ENCODE data around the gene C4A. TPM values are rescaled to one million over a fixed set of nuclear protein-coding genes. Genes with fewer than 3 reads are reported as not detected.
"Not testable (repeated sequence)": the region's sequence is repeated elsewhere in the genome, so short reads cannot be mapped to it uniquely, and the experiment has no call there.

The C4A gene
- total RNA-seq, 1 donor from 2014 or later: 6.1 TPM

GRCh38 chr6:32010856-32011530 is 29.1 kb downstream of the C4A start:
- not testable (repeated sequence) for H3K9me3 Mint-ChIP-seq (ENCODE audit: unreplicated experiment); DNase-seq (ENCODE audit: low spot score); H3K36me3 Mint-ChIP-seq (ENCODE audit: low read depth, unreplicated experiment); H3K27ac Mint-ChIP-seq (ENCODE audit: unreplicated experiment); H3K4me1 Mint-ChIP-seq (ENCODE audit: unreplicated experiment); H3K4me3 Mint-ChIP-seq (ENCODE audit: unreplicated experiment); H3K27me3 Mint-ChIP-seq (ENCODE audit: unreplicated experiment)

GRCh38 chr6:32012941-32013617 is 31.2 kb downstream of the C4A start:
- H3K36me3 Mint-ChIP-seq (ENCODE audit: low read depth, unreplicated experiment); H3K4me3 Mint-ChIP-seq (ENCODE audit: unreplicated experiment); H3K9me3 Mint-ChIP-seq (ENCODE audit: unreplicated experiment); H3K27ac Mint-ChIP-seq (ENCODE audit: unreplicated experiment); DNase-seq (ENCODE audit: low spot score); H3K4me1 Mint-ChIP-seq (ENCODE audit: unreplicated experiment); H3K27me3 Mint-ChIP-seq (ENCODE audit: unreplicated experiment): not testable (repeated sequence)

GRCh38 chr6:32013738-32014137 is 31.9 kb downstream of the C4A start:
- H3K36me3 Mint-ChIP-seq (ENCODE audit: low read depth, unreplicated experiment); H3K9me3 Mint-ChIP-seq (ENCODE audit: unreplicated experiment); H3K4me3 Mint-ChIP-seq (ENCODE audit: unreplicated experiment); H3K4me1 Mint-ChIP-seq (ENCODE audit: unreplicated experiment); DNase-seq (ENCODE audit: low spot score); H3K27me3 Mint-ChIP-seq (ENCODE audit: unreplicated experiment); H3K27ac Mint-ChIP-seq (ENCODE audit: unreplicated experiment): not testable (repeated sequence)

GRCh38 chr6:32014547-32014946 is 32.7 kb downstream of the C4A start, which contains the start of gene C4B:
Gene C4B (plus strand): TSS chr6:32014795. CDS start chr6:32014846, 51 bp downstream.
- H3K36me3 Mint-ChIP-seq (ENCODE audit: low read depth, unreplicated experiment); H3K27me3 Mint-ChIP-seq (ENCODE audit: unreplicated experiment); H3K4me3 Mint-ChIP-seq (ENCODE audit: unreplicated experiment); DNase-seq (ENCODE audit: low spot score); H3K9me3 Mint-ChIP-seq (ENCODE audit: unreplicated experiment); H3K27ac Mint-ChIP-seq (ENCODE audit: unreplicated experiment); H3K4me1 Mint-ChIP-seq (ENCODE audit: unreplicated experiment): not testable (repeated sequence)

- H3K27me3 Mint-ChIP-seq (ENCODE audit: unreplicated experiment); H3K4me1 Mint-ChIP-seq (ENCODE audit: unreplicated experiment); H3K9me3 Mint-ChIP-seq (ENCODE audit: unreplicated experiment); DNase-seq (ENCODE audit: low spot score); H3K4me3 Mint-ChIP-seq (ENCODE audit: unreplicated experiment); H3K36me3 Mint-ChIP-seq (ENCODE audit: low read depth, unreplicated experiment); H3K27ac Mint-ChIP-seq (ENCODE audit: unreplicated experiment): not testable (repeated sequence)
Measured at GRCh38 chr6:32022100-32022499, 40.2 kb downstream of the C4A start.

- not testable (repeated sequence) for H3K36me3 Mint-ChIP-seq (ENCODE audit: low read depth, unreplicated experiment); DNase-seq (ENCODE audit: low spot score); H3K4me3 Mint-ChIP-seq (ENCODE audit: unreplicated experiment); H3K27ac Mint-ChIP-seq (ENCODE audit: unreplicated experiment); H3K4me1 Mint-ChIP-seq (ENCODE audit: unreplicated experiment); H3K9me3 Mint-ChIP-seq (ENCODE audit: unreplicated experiment); H3K27me3 Mint-ChIP-seq (ENCODE audit: unreplicated experiment)
Measured at GRCh38 chr6:32028631-32029030, 46.8 kb downstream of the C4A start.

- DNase-seq (ENCODE audit: low spot score); H3K9me3 Mint-ChIP-seq (ENCODE audit: unreplicated experiment); H3K27ac Mint-ChIP-seq (ENCODE audit: unreplicated experiment); H3K27me3 Mint-ChIP-seq (ENCODE audit: unreplicated experiment); H3K36me3 Mint-ChIP-seq (ENCODE audit: low read depth, unreplicated experiment); H3K4me1 Mint-ChIP-seq (ENCODE audit: unreplicated experiment); H3K4me3 Mint-ChIP-seq (ENCODE audit: unreplicated experiment): not testable (repeated sequence)
Measured at GRCh38 chr6:32029553-32029952, 47.7 kb downstream of the C4A start.

- not testable (repeated sequence) for H3K4me1 Mint-ChIP-seq (ENCODE audit: unreplicated experiment); H3K9me3 Mint-ChIP-seq (ENCODE audit: unreplicated experiment); H3K4me3 Mint-ChIP-seq (ENCODE audit: unreplicated experiment); H3K36me3 Mint-ChIP-seq (ENCODE audit: low read depth, unreplicated experiment); H3K27ac Mint-ChIP-seq (ENCODE audit: unreplicated experiment); DNase-seq (ENCODE audit: low spot score); H3K27me3 Mint-ChIP-seq (ENCODE audit: unreplicated experiment)
Measured at GRCh38 chr6:32035283-32036013, 53.6 kb downstream of the C4A start.

GRCh38 chr6:32037136-32037535 is 55.3 kb downstream of the C4A start:
- not testable (repeated sequence) for H3K9me3 Mint-ChIP-seq (ENCODE audit: unreplicated experiment); H3K27me3 Mint-ChIP-seq (ENCODE audit: unreplicated experiment); H3K4me1 Mint-ChIP-seq (ENCODE audit: unreplicated experiment); H3K4me3 Mint-ChIP-seq (ENCODE audit: unreplicated experiment); H3K27ac Mint-ChIP-seq (ENCODE audit: unreplicated experiment); H3K36me3 Mint-ChIP-seq (ENCODE audit: low read depth, unreplicated experiment); DNase-seq (ENCODE audit: low spot score)

GRCh38 chr6:32037598-32038524 is 56.0 kb downstream of the C4A start, which contains the start of gene CYP21A2:
Gene CYP21A2 (plus strand): TSS chr6:32038415. CDS start chr6:32038423, 8 bp downstream.
- not testable (repeated sequence) for H3K27me3 Mint-ChIP-seq (ENCODE audit: unreplicated experiment); H3K4me3 Mint-ChIP-seq (ENCODE audit: unreplicated experiment); DNase-seq (ENCODE audit: low spot score); H3K4me1 Mint-ChIP-seq (ENCODE audit: unreplicated experiment); H3K27ac Mint-ChIP-seq (ENCODE audit: unreplicated experiment); H3K36me3 Mint-ChIP-seq (ENCODE audit: low read depth, unreplicated experiment); H3K9me3 Mint-ChIP-seq (ENCODE audit: unreplicated experiment)

GRCh38 chr6:32038878-32039277 is 57.0 kb downstream of the C4A start:
- H3K27ac Mint-ChIP-seq (ENCODE audit: unreplicated experiment); H3K36me3 Mint-ChIP-seq (ENCODE audit: low read depth, unreplicated experiment): not testable (repeated sequence)

More at GRCh38 chr6:32038878-32039277, 57.0 kb downstream of the C4A start:
- H3K4me1 Mint-ChIP-seq (ENCODE audit: unreplicated experiment); H3K27me3 Mint-ChIP-seq (ENCODE audit: unreplicated experiment); H3K4me3 Mint-ChIP-seq (ENCODE audit: unreplicated experiment); H3K9me3 Mint-ChIP-seq (ENCODE audit: unreplicated experiment); DNase-seq (ENCODE audit: low spot score): not testable (repeated sequence)

Data from endothelial cell (in vitro differentiated cells).